Colonic mucosa (tissue), 4 donors: ENCODE results near the gene PDSS2. TPM values are rescaled to one million over a fixed set of nuclear protein-coding genes. Genes with fewer than 3 reads are reported as not detected.

Experiments
- DNase-seq: peaks from one replicate; pipeline ENCODE4 v3.0.0-alpha.2; 2020
- H3K27ac ChIP-seq: fragments of 200-600 bp; one replicate; pipeline ENCODE4 v1.8.0; 2021
- H3K27me3 ChIP-seq: fragments of 200-600 bp; one replicate; pipeline ENCODE4 v1.8.0; 2021
- H3K36me3 ChIP-seq: fragments of 200-600 bp; one replicate; pipeline ENCODE4 v1.8.0; 2021
- H3K4me1 ChIP-seq: fragments of 200-600 bp; one replicate; pipeline ENCODE4 v1.8.0; 2021; ENCODE audit warnings: mild to moderate bottlenecking
- H3K4me3 ChIP-seq: fragments of 200-600 bp; one replicate; pipeline ENCODE4 v1.8.0; 2021
- H3K9ac ChIP-seq, 2 donors: one replicate each; pipeline ENCODE4 v1.7.0; 2013; ENCODE audit warnings: control low read depth in 2 of 2, low read depth in 2 of 2, low read length in 2 of 2
- H3K9me3 ChIP-seq: fragments of 200-600 bp; one replicate; pipeline ENCODE4 v1.8.0; 2021
- CTCF ChIP-seq: fragments of 200-600 bp; IDR thresholded peaks from one replicate; pipeline ENCODE4 v1.8.0; 2022; ENCODE audit warnings: antibody characterized with exemption, mild to moderate bottlenecking
- intact Hi-C: fragments of 100-400 bp; cut with DNase I; formaldehyde crosslinking; loops from one replicate; pipeline ENCODE4 v1.14.1; 2022
- total RNA-seq, 2 donors: library from RNA; stranded (reverse); fragmentation: NEBNext Ultra II Directional in 1 of 2; extraction: Animal tissue kit (Norgen Biotek cat#: 25700) in 1 of 2; gene quantifications; one replicate each; pipeline ENCODE4 v1.2.1, GENCODE V29; 2021
- donor health status: healthy.
- donor health status: DM: no; HTN: no; CAD: no.
- donor health status: DM: no; HTN: no; CAD: no.

The PDSS2 gene
- total RNA-seq, 2 donors from 2014 or later, result 26.3 to 35.7 TPM

DNA sequence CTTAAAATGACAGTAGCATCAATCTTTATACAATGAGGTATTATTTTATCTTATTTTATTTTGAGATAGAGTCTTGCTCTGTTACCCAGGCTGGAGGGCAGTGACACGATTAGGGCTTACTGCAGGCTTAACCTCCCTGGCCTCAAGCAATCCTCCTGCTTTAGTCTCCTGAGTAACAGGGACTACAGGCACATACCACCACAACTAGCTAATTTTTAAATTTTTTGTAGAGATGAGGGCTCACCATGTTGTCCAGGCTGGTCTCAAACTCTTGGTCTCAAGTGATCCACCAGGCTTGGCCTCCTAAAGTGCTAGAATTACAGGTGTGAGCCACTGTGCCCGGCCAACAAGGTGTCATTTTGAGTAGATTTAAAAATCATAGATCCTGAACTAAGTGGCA, 125.9 kb downstream of the PDSS2 start:
- Histone ChIP-seq H3K9me3 (no peaks in the 10 kb centered on the region), H3K4me3 (no peak overlapping the region), H3K4me1 (no peaks in the 10 kb centered on the region), H3K27me3 (no peaks in the 10 kb centered on the region), H3K27ac (no peak overlapping the region), H3K9ac (no peak overlapping the region), H3K36me3 (no peaks in the 10 kb centered on the region)
- intact Hi-C loops, result no loop called here
- DNase-seq, result no peak
- TF ChIP-seq CTCF, result no peak

- no peak for DNase-seq
- intact Hi-C loops, result no loop called here
- Histone ChIP-seq H3K9me3 (no peaks in the 10 kb centered on the region), H3K9ac (no peak overlapping the region), H3K4me1 (no peaks in the 10 kb centered on the region), H3K27ac (no peak overlapping the region), H3K27me3 (no peaks in the 10 kb centered on the region), H3K4me3 (no peak overlapping the region), H3K36me3 (no peaks in the 10 kb centered on the region)
- no peak for TF ChIP-seq CTCF
Measured at GRCh38 chr6:107331409-107332386, 127.7 kb downstream of the PDSS2 start.

- no peak for DNase-seq
Measured at GRCh38 chr6:107330168-107330567, 129.2 kb downstream of the PDSS2 start.

GRCh38 chr6:107329063-107329860, 130.1 kb downstream of the PDSS2 start:
- no peak overlapping the region for H3K9ac ChIP-seq
- no peaks in the 10 kb centered on the region for H3K9me3 ChIP-seq
- no peaks in the 10 kb centered on the region for H3K4me1 ChIP-seq
- intact Hi-C loops, result no loop called here
- no peak overlapping the region for H3K27ac ChIP-seq
- DNase-seq, result no peak
- H3K4me3 ChIP-seq, result no peak overlapping the region
- TF ChIP-seq CTCF, result no peak
- H3K36me3 ChIP-seq, result no peaks in the 10 kb centered on the region
- H3K27me3 ChIP-seq, result no peaks in the 10 kb centered on the region

More at GRCh38 chr6:107330168-107330567, 129.2 kb downstream of the PDSS2 start:
- Histone ChIP-seq H3K27ac (no peak overlapping the region), H3K4me3 (no peak overlapping the region), H3K4me1 (no peaks in the 10 kb centered on the region), H3K9ac (no peak overlapping the region), H3K36me3 (no peaks in the 10 kb centered on the region), H3K27me3 (no peaks in the 10 kb centered on the region), H3K9me3 (no peaks in the 10 kb centered on the region)
- intact Hi-C loops, result no loop called here
- no peak for TF ChIP-seq CTCF

DNA sequence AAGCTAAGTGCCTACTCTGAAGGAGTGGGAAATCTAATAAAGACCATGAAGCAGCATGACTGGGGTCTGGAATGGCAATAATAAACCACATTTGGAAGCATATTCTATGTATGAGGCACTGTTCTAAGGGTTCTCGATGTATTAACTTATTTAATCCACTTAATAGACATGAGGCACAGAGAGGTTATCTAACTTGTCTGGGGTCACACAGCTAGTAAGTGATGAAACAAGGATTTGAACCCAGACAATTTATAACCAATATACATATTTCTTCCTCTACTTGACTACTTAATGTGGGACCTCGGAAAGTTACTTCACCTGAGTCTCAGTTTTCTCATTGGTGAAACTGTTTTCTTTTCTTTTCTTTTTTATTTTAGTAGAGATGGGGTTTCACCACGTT, 131.3 kb downstream of the PDSS2 start:
- H3K4me3 ChIP-seq, result no peak overlapping the region
- no peaks in the 10 kb centered on the region for H3K9me3 ChIP-seq
- no peak overlapping the region for H3K9ac ChIP-seq
- no peak for DNase-seq
- no peak for TF ChIP-seq CTCF
- H3K4me1 ChIP-seq, result no peaks in the 10 kb centered on the region
- intact Hi-C loops, result no loop called here
- H3K27me3 ChIP-seq, result no peaks in the 10 kb centered on the region
- H3K36me3 ChIP-seq, result no peaks in the 10 kb centered on the region
- no peak overlapping the region for H3K27ac ChIP-seq
